Activated T-cell treated with anti-CD3 and anti-CD28 coated beads for 4 hours (primary cell): ENCODE results near the gene PNPLA4.
A peak's percentile ranks its signal among the peaks of the same experiment; 100 is the strongest.

Source experiments
- DNase-seq: peaks from one replicate; pipeline ENCODE4 v3.0.0-alpha.2; 2020

The PNPLA4 gene, protein sequence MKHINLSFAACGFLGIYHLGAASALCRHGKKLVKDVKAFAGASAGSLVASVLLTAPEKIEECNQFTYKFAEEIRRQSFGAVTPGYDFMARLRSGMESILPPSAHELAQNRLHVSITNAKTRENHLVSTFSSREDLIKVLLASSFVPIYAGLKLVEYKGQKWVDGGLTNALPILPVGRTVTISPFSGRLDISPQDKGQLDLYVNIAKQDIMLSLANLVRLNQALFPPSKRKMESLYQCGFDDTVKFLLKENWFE

GRCh38 chrX:7927259-7928167 lies at the start of gene PNPLA4:
TSS of gene PNPLA4 (minus strand) at chrX:7927413. CDS start at chrX:7926119, 1,294 bp downstream.
- DNase-seq = peak; percentile 66

GRCh38 chrX:7972586-7972985 lies 45.4 kb upstream of the PNPLA4 start:
- DNase-seq = no peak

- no peak for DNase-seq
Observed at GRCh38 chrX:7970428-7970827, 43.2 kb upstream of the PNPLA4 start.

DNA sequence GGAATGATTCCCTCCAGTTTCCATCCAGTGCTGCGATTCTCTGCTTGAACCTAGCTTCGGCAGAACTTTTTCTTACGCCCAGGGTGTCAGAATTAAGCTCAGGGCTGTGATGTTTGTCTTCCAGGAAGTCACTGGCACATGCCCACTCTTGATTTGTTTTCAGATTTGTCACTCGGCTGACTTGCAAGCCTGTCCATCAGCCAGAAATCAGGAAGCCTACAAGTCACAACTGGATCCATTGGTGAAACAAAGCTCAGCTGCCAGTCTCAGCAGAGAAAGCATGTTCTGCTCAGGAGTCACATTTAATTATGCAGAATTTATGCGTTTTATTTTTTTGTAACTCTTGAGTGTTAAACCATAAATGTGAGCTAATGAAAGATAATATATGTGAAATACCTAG lies 38.2 kb upstream of the PNPLA4 start:
- no peak for DNase-seq

- DNase-seq = no peak
Observed at GRCh38 chrX:7960246-7960645, 33.0 kb upstream of the PNPLA4 start.

DNA sequence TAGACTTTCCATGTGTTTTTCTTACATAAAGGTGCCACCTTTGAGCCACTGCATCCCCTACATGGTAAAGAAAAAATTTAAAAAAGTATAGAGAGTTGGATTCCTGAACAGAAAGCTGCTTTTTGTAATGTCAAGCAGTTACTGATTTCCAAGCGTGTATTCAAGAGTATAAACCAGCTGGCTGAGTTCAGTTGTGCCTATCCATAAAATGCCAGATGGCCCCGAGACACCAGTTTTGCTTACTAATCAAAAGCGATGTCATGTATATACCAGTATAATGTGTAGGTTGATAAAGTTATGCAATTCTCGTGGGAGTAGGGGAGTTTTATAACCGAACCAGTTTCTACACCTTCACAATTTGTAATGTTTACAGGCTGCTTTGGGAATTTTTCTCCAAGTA lies 26.2 kb upstream of the PNPLA4 start:
- DNase-seq = no peak

DNA sequence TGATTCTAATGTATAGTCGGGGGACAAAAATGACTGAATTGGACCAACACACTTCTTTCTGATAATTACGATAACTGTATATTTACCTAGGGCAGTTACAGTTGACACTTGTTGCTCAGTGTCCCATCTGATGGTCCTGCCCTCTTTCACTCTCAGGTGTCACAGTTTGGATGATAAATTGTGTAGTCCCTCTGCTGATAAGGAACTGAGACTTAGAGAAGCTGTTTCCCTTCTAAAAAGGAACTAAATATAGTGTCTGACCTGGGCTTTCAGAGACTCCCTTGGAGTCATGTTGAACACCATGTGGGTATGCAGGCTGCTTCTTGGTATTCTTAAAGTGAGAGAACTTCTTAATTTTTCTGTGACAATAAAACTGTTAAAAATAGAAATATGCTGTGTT lies 23.7 kb upstream of the PNPLA4 start:
- no peak for DNase-seq

GRCh38 chrX:7948483-7948882 lies 21.3 kb upstream of the PNPLA4 start:
- no peak for DNase-seq

DNA sequence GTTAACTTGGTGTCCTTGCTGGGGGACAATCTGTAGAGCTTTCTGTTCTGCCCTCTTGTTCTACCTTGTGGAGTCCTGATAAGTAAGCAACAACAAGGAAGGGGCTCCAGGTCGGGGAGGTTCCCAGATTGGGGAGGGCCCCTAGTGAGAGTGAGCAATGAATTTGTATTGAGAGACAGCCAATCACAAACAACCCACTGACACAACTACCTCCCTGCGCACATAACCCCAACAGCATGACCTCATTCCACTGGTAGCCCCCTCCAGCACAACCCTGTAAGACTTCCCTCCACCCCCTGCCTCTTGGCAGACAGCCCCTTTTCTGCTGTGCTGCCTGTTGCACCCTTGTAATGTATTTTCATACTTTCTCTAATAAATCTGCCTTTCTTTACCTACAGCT lies 19.7 kb upstream of the PNPLA4 start:
- no peak for DNase-seq

DNA sequence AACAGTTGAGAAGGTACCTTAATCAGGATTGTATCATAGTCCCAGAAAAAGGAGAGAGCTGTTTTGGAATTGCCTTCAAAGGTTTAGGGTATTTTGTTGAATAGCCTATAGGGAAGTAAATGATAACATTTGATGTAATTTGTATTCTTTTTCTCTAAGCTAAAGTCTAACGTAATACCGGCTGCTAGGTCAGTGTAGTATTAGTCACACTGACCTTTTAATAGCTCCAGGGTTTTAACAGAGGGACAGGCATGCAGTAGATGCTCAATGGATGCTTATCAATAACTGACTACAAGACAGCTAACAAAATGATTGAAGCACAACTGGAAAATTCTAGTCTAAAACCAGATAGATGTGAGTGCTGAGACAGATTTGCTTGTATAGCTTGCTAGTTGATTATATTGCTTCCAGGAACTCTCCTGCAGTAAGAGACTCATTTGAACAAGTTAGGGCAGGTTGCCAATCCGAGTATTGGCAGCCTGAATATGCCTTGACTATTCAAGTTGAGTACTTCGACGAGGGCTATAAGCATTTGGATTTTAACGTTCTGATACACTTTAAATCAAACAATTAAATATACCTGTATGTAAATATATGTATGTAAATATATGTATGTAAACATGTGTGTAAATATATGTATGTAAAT lies 16.5 kb upstream of the PNPLA4 start:
- DNase-seq = no peak

DNA sequence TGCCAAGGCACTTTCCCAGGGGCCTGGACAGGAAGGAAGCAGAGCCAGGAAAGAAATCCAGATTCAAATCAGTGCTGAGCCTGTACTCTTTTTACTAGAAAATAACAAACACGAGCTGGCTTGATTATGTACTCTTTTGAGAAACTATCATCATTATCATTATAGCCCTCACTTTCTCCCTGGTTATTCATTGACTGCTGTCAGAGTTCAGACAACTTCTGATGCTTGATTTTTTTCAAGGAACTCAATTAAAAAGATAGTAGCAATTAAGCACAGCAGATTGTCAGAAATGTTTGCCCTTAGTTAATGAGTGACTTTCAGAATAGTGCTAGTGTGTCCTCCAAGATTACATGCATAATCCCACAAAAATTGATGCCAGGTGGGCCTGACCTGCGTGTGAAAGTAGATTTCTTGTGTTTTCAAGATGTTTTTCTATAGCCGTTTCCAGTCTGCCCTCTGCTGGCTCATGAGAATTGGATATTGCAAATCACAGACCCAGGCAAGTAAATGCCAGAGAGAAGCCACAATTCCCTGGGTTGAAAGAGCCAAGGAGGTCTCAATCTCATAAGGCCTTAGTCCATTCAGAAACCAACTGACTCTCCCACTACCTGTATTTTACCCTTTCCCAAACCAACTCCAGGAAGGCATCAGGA lies 14.3 kb upstream of the PNPLA4 start:
- DNase-seq = no peak

- DNase-seq = no peak
Observed at GRCh38 chrX:7934026-7934425, 6.8 kb upstream of the PNPLA4 start.

- no peak for DNase-seq
Observed at GRCh38 chrX:7926914-7927258, 327 bp downstream of the PNPLA4 start.

DNA sequence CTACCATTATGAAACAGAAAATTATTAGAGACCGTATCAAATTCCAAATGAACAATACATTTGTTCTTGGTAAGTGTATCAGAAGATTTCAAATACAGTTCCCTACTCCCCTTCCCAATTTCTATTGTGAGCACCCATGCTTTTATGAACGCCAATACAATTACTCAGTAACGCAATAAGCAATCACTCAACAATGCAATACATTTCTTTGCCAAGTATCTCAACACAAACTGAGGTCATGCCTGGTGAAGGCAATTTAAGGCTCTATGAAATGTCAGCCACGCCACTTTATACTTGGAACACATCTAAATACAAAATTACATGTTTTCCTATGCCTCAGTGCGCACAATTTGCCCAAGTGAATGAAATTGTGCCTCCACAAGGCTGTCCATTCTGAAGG lies 712 bp downstream of the PNPLA4 start:
- no peak for DNase-seq

DNA sequence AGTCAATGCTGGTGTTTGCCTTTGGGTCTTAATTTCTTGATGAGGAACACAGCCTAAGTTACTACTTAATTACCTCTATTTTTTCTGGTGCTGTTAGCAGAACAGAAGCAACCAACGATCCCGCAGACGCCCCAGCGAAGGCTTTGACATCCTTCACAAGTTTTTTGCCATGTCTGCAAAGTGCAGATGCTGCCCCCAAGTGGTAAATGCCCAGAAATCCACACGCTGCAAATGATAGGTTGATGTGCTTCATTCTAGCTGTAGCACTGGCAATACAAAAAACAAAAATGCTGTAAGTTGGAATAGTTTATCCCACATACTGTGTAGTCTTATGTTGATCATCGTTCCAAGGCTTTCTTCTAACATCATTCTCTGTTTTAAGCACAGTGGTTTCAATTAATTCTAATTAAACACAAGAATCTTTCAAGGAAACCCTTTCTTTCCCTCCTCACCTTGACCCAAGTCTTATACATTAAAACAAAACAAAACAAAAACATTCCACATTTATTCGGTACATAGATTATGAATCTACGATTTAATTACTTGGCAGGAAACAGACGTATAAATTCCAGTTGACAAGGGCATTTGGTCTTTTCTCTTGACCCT lies 1.2 kb downstream of the PNPLA4 start:
- DNase-seq = peak; percentile 24

- DNase-seq = no peak
Observed at GRCh38 chrX:7921750-7922149, 5.5 kb downstream of the PNPLA4 start.

GRCh38 chrX:7908821-7909220 lies 18.4 kb downstream of the PNPLA4 start:
- no peak for DNase-seq

GRCh38 chrX:7904562-7904961 lies 22.7 kb downstream of the PNPLA4 start:
- DNase-seq = no peak

- DNase-seq = no peak
Observed at GRCh38 chrX:7891928-7892327, 35.3 kb downstream of the PNPLA4 start.

GRCh38 chrX:7889680-7890079 lies 37.5 kb downstream of the PNPLA4 start:
- no peak for DNase-seq

- no peak for DNase-seq
Observed at GRCh38 chrX:7889135-7889534, 38.1 kb downstream of the PNPLA4 start.

GRCh38 chrX:7876957-7877356 lies 50.3 kb downstream of the PNPLA4 start:
- DNase-seq = no peak

DNA sequence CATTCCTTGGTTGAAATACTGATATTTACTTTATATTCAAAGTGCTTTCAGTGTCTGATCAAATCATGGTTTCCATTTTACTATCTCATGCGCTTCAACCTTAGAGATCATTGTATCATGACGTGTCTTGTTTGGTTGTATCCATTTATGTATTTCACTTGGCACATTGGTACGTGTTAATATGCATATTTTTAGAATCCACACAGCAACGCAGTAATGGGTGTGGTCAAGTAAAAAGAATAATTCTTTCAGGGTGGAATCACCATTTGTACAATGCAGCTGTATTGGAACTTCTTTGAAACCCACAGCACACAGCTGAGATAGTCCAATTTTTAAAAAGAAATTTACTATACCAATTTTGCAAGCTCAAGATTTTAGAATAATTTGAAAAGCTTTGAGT lies 55.2 kb downstream of the PNPLA4 start:
- no peak for DNase-seq
